GM21717 (cell line): Measurements from ENCODE around the gene ATRNL1.

Experiments
- ATAC-seq: cut with Tn5 transposase; IDR thresholded peaks from one replicate; pipeline ENCODE4 v1.9.1; 2021; ENCODE audit warnings: mild to moderate bottlenecking, moderate library complexity; ENCODE audit not compliant: unreplicated experiment

Gene ATRNL1

GRCh38 chr10:115972426-115972825 lies 879.3 kb downstream of the ATRNL1 start:
- ATAC-seq, result no peak

- no peak for ATAC-seq
Measured at GRCh38 chr10:115974351-115974750, 881.2 kb downstream of the ATRNL1 start.

DNA sequence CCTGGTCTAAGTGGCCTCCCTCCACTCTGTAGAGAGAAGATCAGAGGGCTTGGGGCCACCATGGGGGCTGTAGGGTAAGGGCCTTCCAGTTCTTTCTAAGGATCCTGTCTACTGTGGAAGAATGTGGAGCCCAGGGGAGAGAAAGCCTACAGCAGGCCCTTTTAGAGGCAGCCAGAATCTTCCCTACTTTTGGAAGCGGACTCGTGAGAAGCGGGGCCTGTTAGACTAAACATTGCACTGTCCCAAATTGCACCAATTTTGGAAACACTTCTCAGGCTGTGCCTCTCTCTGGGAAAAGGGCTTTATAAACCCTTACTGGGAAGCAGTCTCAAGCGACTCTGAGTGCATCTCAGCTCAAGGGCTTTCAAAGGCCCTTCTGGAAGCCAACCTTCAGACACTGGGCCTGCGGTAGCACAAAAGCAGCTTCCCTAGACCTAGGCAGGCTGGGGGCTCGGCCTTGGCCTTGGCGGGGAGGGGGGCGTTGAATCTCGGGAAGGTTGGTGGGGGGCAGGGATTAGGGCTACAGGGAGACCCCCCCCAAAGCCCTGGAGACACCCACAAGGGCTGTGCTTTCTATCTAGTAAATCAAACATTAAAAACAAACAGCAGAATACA lies 881.8 kb downstream of the ATRNL1 start:
- no peak for ATAC-seq

DNA sequence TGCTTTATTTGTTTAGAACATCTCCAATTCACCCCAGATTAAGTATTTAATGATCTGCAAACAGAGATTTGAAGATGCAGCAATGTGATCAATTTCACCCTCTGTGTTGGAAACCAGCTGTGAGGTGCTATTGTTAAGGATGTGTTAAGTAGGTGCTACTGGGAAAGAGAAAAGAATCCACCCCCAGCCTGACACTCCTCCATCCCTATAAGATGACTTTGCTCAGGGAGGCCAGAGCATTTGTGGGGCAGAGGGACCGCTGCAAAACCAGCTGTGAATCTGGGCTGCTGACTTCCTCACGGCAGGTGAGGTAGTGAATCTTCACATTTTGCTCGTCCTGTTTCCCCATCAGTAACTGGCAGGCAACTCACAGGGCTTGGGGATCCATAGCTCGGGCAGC lies 882.3 kb downstream of the ATRNL1 start:
- no peak for ATAC-seq

DNA sequence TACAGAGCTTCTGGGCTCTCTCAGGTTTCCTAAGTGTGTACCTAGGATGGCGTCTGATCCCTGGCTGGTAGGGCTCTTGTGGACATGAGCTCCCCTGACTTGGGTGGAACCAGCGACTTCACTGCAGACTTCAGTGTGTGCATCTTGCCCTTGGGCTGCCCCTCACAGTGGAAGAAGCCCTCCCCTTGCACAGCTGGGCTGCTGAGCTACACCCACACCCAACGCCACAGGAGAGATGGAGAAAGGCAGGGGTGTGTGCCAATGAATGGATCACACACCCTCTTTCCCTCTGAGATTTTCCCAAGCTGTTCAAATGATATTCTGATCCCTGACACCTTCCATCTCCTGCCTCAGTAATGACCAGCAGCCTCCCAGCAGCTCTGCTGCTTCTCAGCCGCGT lies 883.2 kb downstream of the ATRNL1 start:
- no peak for ATAC-seq

DNA sequence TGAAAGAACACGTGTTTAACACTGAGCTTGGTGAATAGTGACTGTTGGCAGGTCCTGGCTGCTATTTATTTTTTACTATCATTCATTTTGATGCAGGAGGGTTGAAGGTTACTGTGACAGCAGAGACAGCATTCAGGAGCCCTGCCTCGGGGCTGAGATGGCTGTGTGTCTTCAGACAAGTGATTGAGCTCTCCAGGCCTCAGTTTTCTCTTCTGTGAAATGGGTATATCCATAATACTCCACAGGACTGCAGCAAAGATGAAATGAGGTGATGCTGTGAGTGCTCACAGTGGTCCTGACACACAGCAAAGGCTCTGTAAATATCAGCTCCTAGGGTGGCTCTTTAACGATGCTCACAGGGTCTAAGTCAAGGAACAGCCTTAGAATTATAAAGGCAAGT lies 884.7 kb downstream of the ATRNL1 start:
- no peak for ATAC-seq

DNA sequence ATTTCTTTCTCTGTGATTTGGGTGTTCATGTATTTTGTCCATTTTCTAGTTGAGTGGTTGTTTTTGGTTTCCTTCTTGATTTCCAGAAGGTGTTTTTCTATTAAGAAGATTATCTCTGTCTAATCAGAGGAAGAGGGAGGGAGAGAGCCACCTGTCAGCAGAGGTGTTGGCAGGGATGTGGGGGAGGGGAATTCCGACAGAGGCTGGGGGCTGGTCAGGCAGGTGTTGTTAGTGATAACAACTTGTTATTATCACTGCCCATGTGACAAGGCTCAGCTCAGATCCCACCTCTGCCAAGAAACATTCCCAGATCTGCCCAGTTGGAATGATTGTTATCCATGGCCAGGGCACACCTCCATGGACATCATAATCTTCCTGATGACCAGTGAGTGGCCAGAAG lies 886.4 kb downstream of the ATRNL1 start:
- ATAC-seq, result no peak

- no peak for ATAC-seq
Measured at GRCh38 chr10:115980470-115980869, 887.3 kb downstream of the ATRNL1 start.

- no peak for ATAC-seq
Measured at GRCh38 chr10:115981081-115981480, 887.9 kb downstream of the ATRNL1 start.

DNA sequence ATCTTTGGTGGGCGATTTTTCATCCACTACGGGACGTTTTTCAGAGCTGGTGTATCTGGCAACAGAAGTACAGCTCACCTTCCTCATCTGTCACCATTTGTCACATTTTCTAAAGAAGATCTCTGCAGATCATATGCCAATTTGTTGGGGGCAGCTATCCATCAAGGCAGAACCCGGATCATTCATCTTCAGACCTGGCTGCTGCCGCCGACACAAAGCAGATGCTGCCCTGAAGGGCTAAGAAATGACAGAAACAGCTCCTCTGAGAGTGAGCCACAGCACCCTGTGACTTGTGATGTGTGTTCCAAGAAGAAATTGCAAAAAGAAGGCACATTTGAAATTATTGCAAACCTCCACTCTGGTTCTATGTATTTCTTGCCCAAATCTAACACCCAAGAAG lies 888.9 kb downstream of the ATRNL1 start:
- no peak for ATAC-seq

- no peak for ATAC-seq
Measured at GRCh38 chr10:115982526-115982925, 889.4 kb downstream of the ATRNL1 start.

- ATAC-seq, result no peak
Measured at GRCh38 chr10:115985786-115986185, 892.6 kb downstream of the ATRNL1 start.

DNA sequence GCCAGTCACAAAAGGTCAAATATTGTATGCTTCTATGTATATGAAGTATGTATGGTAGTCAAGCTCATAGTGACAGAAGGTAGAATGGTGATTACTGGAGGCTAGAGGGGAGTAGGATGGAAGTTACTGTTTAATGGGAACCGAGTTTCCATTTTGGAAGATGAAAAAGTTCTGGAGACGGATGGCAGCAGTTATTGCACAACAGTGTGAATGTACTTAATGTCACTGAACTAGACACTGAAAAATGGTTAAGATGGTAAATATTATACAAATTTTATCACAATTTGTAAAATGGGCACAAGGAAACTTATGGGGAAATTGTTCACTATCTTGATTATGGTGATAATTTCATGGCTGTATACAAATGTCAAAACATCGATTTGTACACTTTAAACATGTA lies 895.2 kb downstream of the ATRNL1 start:
- no peak for ATAC-seq

- ATAC-seq, result no peak
Measured at GRCh38 chr10:115989621-115990020, 896.5 kb downstream of the ATRNL1 start.

DNA sequence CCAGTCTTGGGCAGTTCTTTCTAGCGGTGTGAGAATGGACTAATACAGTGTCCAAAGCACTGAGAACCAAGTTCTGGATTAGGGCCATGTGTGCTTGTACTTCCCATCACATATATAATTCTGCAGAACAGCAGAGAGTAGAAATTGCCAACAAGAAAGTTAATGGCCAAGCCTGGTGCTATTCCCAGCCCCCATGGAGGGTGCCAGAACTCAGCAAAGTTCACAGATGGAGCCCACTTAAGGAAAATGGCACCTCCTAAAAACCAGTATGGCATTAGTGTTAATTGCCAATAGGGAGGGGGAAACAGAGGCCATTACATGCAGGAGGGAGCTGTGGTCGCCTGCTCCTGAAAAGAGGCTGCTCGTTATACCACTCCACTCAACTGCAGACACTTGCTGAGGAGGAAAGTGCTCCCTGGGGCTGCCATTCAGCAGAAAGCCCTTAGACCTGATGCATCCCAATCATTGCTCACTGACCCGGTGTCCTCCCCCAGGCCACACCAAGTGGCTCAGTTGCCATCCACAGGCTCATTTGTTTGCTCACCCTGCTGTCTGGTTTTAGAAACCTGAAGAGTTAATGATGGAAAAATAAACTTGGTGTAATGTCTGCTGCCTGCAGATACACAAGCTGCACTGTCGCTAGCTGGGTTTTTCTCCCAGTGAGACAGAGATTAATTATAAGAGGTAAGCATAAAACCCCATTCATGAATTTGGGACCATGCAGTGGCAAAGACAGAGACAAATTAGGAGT lies 899.2 kb downstream of the ATRNL1 start:
- ATAC-seq, result no peak

GRCh38 chr10:115996031-115996430 lies 902.9 kb downstream of the ATRNL1 start:
- no peak for ATAC-seq

GRCh38 chr10:115998301-115998700 lies 905.1 kb downstream of the ATRNL1 start:
- ATAC-seq, result no peak
